ENCODE measurements around the gene RHBDF1.

- TF ChIP-seq EP300 (IDR thresholded peaks at IDR 0.05; ENCODE audit: borderline replicate concordance): no peak; the same call in 1 of the 2 replicates
- no peak for TF ChIP-seq RAD21 (IDR thresholded peaks at IDR 0.05; ENCODE audit: low read depth)
- no peak for TF ChIP-seq CREB1 (IDR thresholded peaks at IDR 0.05; ENCODE audit: low read depth)
- no peak for TF ChIP-seq CEBPB (IDR thresholded peaks at IDR 0.05)
- TF ChIP-seq EGR1 (IDR thresholded peaks at IDR 0.05): no peak
- no peak for TF ChIP-seq FOXM1 (IDR thresholded peaks at IDR 0.05; ENCODE audit: borderline replicate concordance, low read depth)
- no peak for TF ChIP-seq REST (IDR thresholded peaks at IDR 0.05; ENCODE audit: low read depth)
- no peak for TF ChIP-seq MAX (IDR thresholded peaks at IDR 0.05)
- TF ChIP-seq TAF1 (IDR thresholded peaks at IDR 0.05; ENCODE audit: low read depth): no peak
- peak; percentile 52 for TF ChIP-seq NFIC (IDR thresholded peaks at IDR 0.05)
- no peak for TF ChIP-seq YY1 (IDR thresholded peaks at IDR 0.05; ENCODE audit: low read depth)
These were observed 5.1 kb downstream of the RHBDF1 start for GRCh38 chr16:67183-67791.
